GM19372 (cell line): ENCODE results near the gene BMPR1B.

Experiments used
- ATAC-seq: cut with Tn5 transposase; IDR thresholded peaks from one replicate; pipeline ENCODE4 v1.9.1; 2021; ENCODE audit warnings: mild to moderate bottlenecking, low read depth, moderate library complexity; ENCODE audit not compliant: unreplicated experiment

BMPR1B gene

GRCh38 chr4:94757192-94758140, at the start of gene BMPR1B:
Gene BMPR1B (plus strand): TSS chr4:94757955. CDS start chr4:95104425, 346,470 bp downstream.
- ATAC-seq = no peak

GRCh38 chr4:94711635-94712034, 46.1 kb upstream of the BMPR1B start:
- ATAC-seq = no peak

- ATAC-seq = no peak
Measured at GRCh38 chr4:94714365-94715160, 43.2 kb upstream of the BMPR1B start.

GRCh38 chr4:94715726-94716125, 42.0 kb upstream of the BMPR1B start:
- ATAC-seq = no peak

- no peak for ATAC-seq
Measured at GRCh38 chr4:94721310-94721709, 36.4 kb upstream of the BMPR1B start.

- no peak for ATAC-seq
Measured at GRCh38 chr4:94722270-94722669, 35.5 kb upstream of the BMPR1B start.

GRCh38 chr4:94722748-94723147, 35.0 kb upstream of the BMPR1B start:
- ATAC-seq = no peak

GRCh38 chr4:94724016-94724790, 33.6 kb upstream of the BMPR1B start:
- no peak for ATAC-seq

GRCh38 chr4:94726524-94727123, 31.1 kb upstream of the BMPR1B start:
- ATAC-seq = no peak

GRCh38 chr4:94728056-94728766, 29.5 kb upstream of the BMPR1B start:
- ATAC-seq = no peak

GRCh38 chr4:94732358-94732698, 25.4 kb upstream of the BMPR1B start:
- no peak for ATAC-seq

GRCh38 chr4:94739741-94740140, 18.0 kb upstream of the BMPR1B start:
- ATAC-seq = no peak

GRCh38 chr4:94741304-94741703, 16.5 kb upstream of the BMPR1B start:
- no peak for ATAC-seq

- ATAC-seq = no peak
Measured at GRCh38 chr4:94743838-94744237, 13.9 kb upstream of the BMPR1B start.

- ATAC-seq = no peak
Measured at GRCh38 chr4:94744850-94745249, 12.9 kb upstream of the BMPR1B start.

GRCh38 chr4:94746746-94747145, 11.0 kb upstream of the BMPR1B start:
- no peak for ATAC-seq

- no peak for ATAC-seq
Measured at GRCh38 chr4:94758141-94758699, 465 bp downstream of the BMPR1B start.

- no peak for ATAC-seq
Measured at GRCh38 chr4:94758700-94759399, 1.1 kb downstream of the BMPR1B start.

GRCh38 chr4:94759767-94760211, 2.0 kb downstream of the BMPR1B start:
- ATAC-seq = no peak
